ENCODE data around the gene DZANK1.
"Not testable (repeated sequence)": the region's sequence is repeated elsewhere in the genome, so short reads cannot be mapped to it uniquely, and the experiment has no call there.

The DZANK1 gene

GRCh38 chr20:18466894-18467730 is at the start of gene DZANK1, which contains the start of gene POLR3F:
TSS of gene DZANK1 (minus strand) at chr20:18467030. CDS start at chr20:18465358, 1,672 bp downstream.
TSS of gene POLR3F (plus strand) at chr20:18467390. CDS start at chr20:18467507, 117 bp downstream.
- DNase-seq (ENCODE audit: low read depth in 2 of 2) = peak; percentile 86 to 89

- DNase-seq (ENCODE audit: low read depth in 2 of 2) = no peak
Measured at GRCh38 chr20:18515973-18516372, 49.1 kb upstream of the DZANK1 start.

DNA sequence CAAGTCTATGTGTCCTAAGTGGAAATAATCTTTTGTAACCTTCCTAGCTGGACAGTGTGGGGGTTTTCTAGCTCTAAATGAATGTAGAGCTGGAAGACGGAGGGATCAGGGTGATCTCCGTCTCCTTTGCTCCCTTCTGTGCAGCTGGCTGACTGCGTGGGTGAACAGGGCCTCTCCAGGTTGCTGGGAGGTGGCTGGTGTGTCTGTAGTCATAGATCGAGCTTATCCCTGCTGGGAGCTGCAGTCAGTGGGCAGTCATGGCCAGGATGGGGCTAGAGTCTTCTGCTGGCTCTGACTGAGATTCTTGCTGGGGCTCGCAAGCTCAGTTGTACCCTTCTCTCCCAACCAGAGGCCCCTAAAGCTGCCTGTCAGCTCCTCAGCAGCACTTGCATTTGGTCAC is 47.3 kb upstream of the DZANK1 start:
- no peak for DNase-seq (ENCODE audit: low read depth in 2 of 2)

GRCh38 chr20:18513208-18513607 is 46.4 kb upstream of the DZANK1 start:
- no peak for DNase-seq (ENCODE audit: low read depth in 2 of 2)

DNA sequence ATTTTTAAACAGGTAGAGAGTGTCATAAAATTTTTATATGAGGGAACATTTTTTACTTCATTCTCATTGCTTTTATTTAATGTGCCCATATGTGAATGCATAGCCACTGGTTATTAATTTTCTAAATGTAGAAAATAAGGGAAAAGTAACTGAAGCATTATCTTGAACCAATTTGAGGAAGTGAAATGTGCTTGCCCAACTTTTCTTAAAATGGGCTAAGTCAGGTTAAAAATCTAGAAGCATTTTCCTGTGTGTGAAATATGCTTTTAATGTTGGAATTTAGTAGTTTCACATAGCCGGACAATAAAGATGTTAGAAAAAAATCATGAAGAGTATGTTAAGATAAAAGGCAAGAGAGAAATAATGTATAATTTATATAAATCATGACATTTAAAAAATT is 44.7 kb upstream of the DZANK1 start:
- no peak for DNase-seq (ENCODE audit: low read depth in 2 of 2)

DNA sequence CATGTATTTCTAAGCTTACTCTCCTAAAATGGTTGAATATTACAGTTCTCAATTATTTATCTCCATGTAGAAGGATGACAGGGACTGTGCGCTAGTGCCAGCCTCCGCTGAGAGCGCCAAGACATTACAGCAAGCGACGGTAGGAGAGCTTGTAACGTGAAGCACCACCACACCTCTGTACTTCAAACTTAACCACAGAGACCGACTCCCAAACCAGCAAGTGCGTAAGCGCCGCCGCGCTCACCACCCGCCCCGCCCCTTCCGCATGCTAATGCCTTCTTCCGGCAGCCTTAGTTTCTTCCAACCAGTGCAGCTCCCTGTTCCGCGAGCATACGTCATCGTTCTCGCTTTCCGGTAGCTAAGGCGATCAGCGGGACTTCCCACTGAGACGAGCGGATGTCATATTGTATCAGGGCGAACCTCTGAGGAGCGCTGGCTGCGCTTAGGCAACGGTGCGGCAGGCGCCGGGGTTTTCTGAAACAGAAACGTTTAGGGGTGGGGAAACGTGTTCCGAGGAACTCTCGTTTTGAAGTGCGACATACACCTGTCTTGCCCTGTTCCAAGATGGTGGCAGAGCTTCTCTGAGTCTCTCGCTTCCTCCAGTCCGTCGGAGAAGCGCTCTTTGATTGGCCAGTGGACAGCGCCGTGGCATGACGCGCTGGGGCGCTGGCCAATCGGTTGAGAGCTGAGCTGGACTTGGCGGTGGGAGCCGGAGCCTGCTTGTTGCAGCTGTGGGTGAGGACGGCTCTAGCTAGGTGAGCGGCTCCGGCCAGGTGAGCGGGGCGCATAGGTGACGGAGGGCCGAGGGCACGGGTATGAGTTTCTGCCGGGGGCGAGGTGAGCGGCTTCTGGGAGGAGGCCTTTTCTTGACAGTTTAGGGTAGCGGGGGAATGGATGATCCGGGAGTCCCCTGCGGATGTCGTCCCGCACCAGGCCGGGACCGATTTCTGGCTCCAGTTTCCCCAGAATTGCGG is 40.7 kb upstream of the DZANK1 start, which contains the start of gene SEC23B:
SEC23B (plus strand) TSS at position 723 of the 974 bp plus-strand sequence. CDS start 2,896 bp downstream, outside the sequence.
- peak; percentile 96 to 97 for DNase-seq (ENCODE audit: low read depth in 2 of 2)

DNA sequence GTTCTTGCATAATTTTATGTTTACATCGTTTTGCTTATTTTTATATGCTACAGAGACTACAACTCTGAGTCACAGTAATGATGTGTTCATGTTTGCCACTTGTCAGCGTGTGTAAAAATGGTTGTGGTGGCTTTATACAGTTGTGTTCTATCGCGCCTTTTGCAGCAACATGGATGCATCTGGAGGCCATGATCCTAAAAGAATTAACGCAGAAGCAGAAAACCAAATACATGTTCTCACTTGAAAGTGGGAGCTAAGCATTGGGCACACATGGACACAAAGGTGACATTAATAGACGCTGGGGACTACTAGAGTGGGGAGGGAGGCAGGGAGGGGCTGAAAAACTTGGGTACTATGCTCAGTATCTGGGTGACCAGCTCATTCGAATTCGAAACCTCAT is 39.9 kb upstream of the DZANK1 start:
- no peak for DNase-seq (ENCODE audit: low read depth in 2 of 2)

- DNase-seq (ENCODE audit: low read depth in 2 of 2) = no peak
Measured at GRCh38 chr20:18504479-18505060, 37.7 kb upstream of the DZANK1 start.

DNA sequence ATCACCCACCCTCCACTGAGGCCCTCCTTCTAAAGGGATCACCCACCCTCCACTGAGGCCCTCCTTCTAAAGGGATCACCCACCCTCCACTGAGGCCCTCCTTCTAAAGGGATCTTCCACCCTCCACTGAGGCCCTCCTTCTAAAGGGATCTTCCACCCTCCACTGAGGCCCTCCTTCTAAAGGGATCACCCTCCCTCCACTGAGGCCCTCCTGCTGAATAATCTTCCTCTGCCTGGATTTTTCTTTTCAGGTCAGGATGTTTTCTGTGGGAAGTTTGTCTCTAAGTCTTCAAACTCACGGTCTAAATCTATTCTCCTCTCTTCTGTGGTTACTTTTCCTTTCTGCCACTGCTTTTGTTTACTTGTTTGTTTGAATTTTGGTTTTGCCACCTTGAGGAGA is 34.8 kb upstream of the DZANK1 start:
- not testable (repeated sequence) for DNase-seq (ENCODE audit: low read depth in 2 of 2)

- DNase-seq (ENCODE audit: low read depth in 2 of 2) = no peak
Measured at GRCh38 chr20:18497603-18498002, 30.8 kb upstream of the DZANK1 start.

- peak; percentile 34 to 63 for DNase-seq (ENCODE audit: low read depth in 2 of 2)
Measured at GRCh38 chr20:18496740-18497592, 30.1 kb upstream of the DZANK1 start, which contains the start of gene RBBP9. TSS of gene RBBP9 (minus strand) at chr20:18497225. CDS start at chr20:18497167, 58 bp downstream.

DNA sequence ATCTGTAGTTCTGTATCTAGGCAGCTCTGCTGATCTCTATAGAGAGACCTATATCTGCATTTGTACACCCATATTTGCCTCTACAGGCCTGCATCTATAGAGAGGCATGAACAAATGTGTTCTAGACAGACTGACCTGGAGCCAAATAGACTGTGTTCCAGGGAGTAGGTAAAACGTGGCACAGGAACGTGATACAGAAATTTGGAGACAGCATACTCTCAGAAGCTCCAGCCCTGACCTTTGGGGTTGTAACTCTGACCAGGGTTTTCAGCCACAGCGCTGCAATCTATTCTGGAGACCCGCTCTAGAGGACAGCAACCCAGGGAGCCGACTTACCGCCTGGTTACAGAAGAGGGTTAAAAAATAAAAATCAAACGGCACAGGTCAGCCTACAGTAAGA is 29.2 kb upstream of the DZANK1 start:
- DNase-seq (ENCODE audit: low read depth in 2 of 2) = no peak

DNA sequence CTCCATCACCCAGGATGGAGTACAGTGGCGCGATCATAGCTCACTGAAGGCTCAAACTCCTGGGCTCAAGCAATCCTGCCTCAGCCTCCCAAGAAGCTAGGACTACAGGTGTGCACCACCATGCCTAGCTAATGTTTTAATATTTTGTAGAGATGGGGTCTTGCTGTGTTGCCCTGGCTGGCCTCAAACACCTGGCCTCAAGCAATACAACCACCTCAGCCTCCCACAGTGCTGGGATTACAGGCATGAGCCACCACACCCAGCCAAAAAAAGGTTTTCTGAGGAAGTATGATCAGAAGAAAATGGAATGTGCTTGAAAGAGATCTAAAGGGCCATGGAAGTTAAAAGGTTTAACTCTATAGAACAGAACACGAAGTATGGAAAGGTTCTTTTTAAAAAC is 21.5 kb upstream of the DZANK1 start:
- DNase-seq (ENCODE audit: low read depth in 2 of 2) = no peak

DNA sequence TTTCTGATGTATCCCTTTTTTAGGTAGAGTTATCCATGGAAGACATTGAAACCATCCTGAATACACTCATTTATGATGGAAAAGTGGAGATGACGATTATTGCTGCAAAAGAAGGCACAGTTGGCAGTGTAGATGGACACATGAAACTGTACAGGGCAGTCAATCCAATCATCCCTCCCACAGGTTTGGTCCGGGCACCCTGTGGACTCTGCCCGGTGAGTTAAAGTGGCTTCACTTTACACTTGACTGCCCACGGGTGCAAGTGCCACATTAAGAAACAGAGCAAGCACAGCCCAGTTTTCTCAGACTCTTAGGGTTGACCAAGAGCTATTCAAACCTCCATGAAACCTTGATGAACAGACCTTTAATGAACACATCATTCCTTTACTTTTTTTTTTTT is 14.8 kb upstream of the DZANK1 start:
- no peak for DNase-seq (ENCODE audit: low read depth in 2 of 2)

DNA sequence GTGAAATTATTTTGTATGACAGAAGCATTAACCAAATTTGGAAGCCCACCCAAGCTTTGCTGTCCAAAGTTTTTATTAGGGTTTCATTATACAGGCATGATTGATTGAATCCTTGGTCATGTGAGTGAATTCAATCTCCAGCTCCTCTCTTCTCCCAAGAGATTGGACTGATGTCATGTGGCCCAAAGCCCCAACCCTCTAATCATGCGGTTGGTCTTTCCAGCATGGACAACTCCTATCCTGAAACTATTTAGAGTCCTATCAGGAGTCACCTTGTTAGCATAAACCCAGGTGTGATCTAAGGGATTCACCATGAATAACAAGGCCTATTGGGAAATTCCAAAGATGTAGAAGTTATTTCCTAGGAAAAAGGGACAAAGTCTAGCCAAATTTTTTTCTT is 11.0 kb upstream of the DZANK1 start:
- DNase-seq (ENCODE audit: low read depth in 2 of 2) = no peak

GRCh38 chr20:18477218-18477617 is 10.4 kb upstream of the DZANK1 start:
- no peak for DNase-seq (ENCODE audit: low read depth in 2 of 2)

DNA sequence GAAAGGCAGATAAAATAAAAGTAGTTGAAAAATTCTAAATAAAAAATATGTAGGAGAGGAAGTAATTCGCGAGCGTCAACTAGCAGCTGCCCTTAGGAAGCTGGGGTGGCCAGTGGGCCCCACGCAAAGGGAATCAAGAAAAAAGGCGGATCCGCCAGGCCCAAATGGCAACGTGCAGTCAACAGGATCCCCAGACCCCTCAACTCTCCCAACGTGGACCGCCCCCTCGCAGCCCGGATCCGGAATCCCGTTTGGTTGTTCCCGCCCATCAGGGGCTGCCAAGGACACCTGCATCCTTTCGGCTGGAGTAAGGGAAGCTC is 296 bp downstream of the DZANK1 start:
- no peak for DNase-seq (ENCODE audit: low read depth in 2 of 2)

GRCh38 chr20:18465536-18466200 is 1.2 kb downstream of the DZANK1 start:
- no peak for DNase-seq (ENCODE audit: low read depth in 2 of 2)

DNA sequence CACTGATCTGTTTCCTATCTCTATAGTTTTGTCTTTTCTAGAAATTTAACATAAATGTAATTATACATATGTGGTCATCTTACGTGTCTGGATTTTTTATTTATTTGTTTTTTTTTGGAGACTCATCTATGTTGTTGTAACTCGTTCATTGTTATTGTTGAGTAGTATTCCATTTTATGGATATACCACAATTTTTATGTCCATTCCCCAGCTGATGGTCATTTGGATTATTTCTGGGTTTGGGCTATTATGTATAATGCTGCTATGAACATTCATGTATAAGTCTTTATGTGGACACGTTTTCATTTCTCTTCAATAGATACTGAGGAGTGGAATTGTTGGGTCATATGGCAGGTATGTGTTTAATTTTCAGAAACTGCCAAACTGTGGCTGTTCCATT is 10.2 kb downstream of the DZANK1 start:
- DNase-seq (ENCODE audit: low read depth in 2 of 2) = no peak

DNA sequence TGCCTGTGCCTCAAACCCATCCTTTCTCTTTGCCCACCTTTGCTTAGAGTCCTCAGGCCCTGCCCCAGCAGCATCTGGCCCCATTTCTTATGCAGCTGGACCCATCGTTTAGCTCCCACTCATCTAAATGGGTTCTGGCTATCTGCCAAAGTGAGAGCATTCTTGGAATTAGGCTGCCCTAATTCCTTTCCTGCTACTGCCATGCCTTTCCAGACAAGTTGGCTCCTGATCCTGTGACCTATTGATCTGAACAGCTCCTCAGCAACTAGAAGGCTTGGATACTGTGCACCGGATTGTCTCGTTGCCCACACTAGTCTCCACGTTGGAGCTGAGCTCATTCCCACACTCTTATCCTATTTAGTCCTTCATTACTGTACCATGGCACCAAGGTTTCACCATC is 22.9 kb downstream of the DZANK1 start:
- DNase-seq (ENCODE audit: low read depth in 2 of 2) = no peak

DNA sequence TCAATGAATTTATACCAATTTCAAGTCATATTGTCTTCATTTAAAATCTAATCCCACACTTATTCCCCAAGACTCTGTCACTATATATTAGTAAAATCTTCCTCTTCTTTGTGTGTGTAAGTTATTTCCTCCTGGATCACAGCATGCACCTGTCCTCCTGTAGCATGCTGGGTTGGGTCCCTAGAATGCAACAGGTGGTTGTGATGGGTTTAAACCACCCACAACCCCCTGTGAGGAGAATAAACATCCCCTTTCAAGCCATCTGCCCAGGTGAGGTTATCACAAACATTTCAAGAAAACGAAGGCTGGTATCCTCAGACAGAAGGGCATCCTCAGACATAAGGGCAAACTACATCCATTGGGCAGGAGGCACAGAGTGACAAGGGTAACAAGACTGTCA is 26.4 kb downstream of the DZANK1 start:
- DNase-seq (ENCODE audit: low read depth in 2 of 2) = no peak
